Stimulated activated naive CD4-positive, alpha-beta T cell (primary cell): ENCODE data around the gene C10orf120.

ENCODE experiments used
- DNase-seq, 6 experiments: peaks; one replicate each; lab custom pipeline; 2025; lab: John Stamatoyannopoulos, UW

Gene C10orf120

GRCh38 chr10:122660696-122661095, 39.0 kb downstream of the C10orf120 start:
- no peak for DNase-seq

DNA sequence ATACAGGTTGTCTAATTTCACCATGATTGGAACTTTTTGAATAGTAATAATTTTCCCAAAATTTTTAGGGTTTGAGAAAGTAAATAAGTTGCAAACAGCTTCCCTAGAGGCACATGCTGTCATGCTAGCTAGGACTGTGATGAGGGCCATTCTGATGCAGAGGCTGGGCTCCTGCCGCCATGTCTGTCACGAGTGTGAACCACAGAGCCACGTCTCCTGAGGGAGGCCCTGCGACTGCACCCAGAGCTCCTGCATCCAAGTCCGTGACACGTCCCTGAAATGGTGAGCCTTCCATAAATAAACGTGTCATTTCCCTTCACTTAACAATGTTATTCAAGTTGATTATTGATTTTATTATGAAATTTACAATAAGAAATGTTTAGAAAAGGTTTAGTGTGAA, 40.0 kb downstream of the C10orf120 start:
- DNase-seq = no peak

GRCh38 chr10:122659126-122659525, 40.5 kb downstream of the C10orf120 start:
- no peak for DNase-seq

DNA sequence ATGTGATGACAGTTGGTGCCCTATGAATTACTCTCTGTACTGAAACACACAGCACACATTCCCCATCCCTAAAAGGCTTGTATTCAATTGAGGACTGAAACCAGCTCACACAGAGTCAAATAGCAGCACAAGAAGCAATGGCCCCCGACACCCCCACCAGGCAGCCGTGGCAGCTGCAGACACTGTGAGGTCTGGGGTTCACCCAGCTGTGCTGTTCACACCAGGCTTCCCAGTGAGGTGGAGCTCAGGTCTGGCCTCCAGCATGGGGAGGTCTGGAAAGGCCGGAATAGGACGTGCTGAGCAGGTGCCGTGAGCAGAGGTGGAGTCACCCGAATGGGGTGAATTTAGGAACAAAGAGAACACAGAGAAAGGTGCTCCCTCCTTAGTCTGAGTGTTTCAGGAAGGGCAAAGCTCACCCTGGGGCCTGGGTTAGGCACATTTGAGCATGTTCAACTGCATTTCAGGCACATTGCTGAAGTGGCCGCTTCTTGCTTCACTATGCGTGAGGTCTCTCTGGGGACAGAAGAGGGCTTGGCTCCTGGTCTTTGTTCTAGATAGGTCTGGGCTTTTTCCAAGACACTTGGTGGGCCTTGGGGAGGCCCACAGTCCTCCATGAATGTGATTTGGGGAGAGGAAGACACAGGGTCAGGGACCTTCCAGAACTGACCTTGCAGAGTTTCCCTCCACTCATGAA, 41.1 kb downstream of the C10orf120 start:
- DNase-seq = no peak

DNA sequence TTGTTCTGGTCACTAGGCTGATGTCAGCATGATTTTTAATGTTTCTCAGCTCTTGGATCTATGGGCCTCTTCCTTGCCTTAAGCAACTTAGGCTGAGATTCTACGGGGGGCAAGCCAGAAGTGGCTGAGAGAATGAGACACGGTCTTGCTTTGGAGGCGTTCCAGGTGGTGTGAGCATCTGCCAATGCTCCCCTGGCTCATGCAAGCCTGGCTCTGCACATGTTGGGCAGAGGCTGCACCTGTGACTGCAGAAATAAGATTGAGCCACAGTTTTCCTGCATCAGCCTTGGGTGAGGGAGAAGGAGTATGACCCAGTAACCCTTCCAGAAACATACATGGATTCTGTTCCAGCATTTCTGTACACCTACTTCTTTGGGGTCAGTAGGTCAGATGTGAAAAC, 41.9 kb downstream of the C10orf120 start:
- DNase-seq = no peak

GRCh38 chr10:122657255-122657654, 42.4 kb downstream of the C10orf120 start:
- DNase-seq = no peak

DNA sequence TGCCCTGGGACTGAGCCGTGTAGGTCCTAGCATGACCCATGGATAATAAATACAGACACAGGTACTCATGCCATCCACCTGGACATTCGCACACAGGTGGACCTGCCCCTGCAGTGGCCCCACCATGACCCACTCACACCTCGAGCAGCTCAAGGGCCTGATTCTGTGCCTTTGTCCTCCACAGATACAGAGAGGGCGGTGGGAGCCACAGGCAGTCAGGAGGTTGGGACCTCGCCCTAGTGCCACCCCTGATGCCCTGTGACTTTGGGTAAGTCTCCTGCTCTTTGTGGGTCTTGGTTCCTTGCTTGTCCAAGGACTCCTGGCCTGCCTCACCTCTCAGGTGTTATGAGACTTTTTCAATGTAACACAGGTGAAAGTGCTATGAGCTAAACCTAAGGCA, 42.9 kb downstream of the C10orf120 start:
- DNase-seq = no peak

- DNase-seq = no peak
Measured at GRCh38 chr10:122656308-122656705, 43.3 kb downstream of the C10orf120 start.

DNA sequence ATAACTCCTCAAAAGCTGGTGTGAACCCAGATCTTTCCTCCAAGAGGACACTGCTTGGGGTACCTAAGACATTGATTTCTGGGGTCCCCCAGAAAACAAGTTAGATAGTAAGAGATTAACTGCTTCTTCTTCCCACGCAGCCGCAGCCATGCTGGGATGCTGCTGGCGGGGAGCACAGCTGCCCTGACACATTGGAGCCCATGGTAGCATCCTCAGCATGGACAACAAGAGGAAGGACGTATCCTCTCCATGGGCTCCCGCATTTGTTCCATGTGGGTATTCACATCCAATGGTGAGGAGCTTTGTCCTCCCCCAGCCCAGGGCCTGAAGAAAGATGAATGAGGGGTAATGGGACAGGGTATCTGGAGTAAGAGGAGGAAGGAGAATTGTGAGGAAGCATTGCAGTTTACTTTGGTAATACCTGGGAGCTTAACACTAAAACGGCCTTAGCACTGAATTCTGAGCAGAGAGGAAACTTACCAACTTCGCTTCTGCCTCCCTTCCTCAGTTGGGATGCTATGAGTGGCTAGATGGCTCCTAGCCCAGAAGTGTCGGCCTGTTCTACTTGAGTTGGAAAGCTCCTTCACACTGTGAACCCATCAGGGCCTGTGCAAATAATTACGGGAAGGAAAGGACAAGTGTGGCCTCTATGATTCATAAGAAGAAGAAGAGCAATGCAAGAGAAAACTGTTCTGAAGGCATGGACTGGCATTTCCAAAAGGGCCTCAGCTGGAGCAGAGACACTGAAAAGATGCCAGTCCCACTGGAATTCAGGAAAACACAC, 43.9 kb downstream of the C10orf120 start:
- DNase-seq = no peak

- DNase-seq = no peak
Measured at GRCh38 chr10:122650331-122650730, 49.3 kb downstream of the C10orf120 start.

GRCh38 chr10:122649903-122650302, 49.7 kb downstream of the C10orf120 start:
- no peak for DNase-seq

- DNase-seq = no peak
Measured at GRCh38 chr10:122648599-122649428, 50.8 kb downstream of the C10orf120 start.
